ENCODE measurements around the gene SWT1.
"Not testable (repeated sequence)": the region's sequence is repeated elsewhere in the genome, so short reads cannot be mapped to it uniquely, and the experiment has no call there.

SWT1 gene

GRCh38 chr1:185293967-185294542 is 137.1 kb downstream of the SWT1 start:
- DNase-seq, result no peak

- no peak for DNase-seq
These were observed 138.1 kb downstream of the SWT1 start for GRCh38 chr1:185295091-185295490.

- DNase-seq, result no peak
These were observed 141.0 kb downstream of the SWT1 start for GRCh38 chr1:185297982-185298381.

GRCh38 chr1:185300152-185300551 is 143.2 kb downstream of the SWT1 start:
- no peak for DNase-seq

GRCh38 chr1:185305419-185305818 is 148.5 kb downstream of the SWT1 start:
- no peak for DNase-seq

GRCh38 chr1:185308126-185308525 is 151.2 kb downstream of the SWT1 start:
- no peak for DNase-seq

- DNase-seq, result no peak
These were observed 152.6 kb downstream of the SWT1 start for GRCh38 chr1:185309566-185309965.

GRCh38 chr1:185311589-185312225 is 154.7 kb downstream of the SWT1 start:
- no peak for DNase-seq

- DNase-seq, result no peak
These were observed 155.6 kb downstream of the SWT1 start for GRCh38 chr1:185312361-185313138.

- DNase-seq, result no peak
These were observed 157.4 kb downstream of the SWT1 start for GRCh38 chr1:185314411-185314810.

GRCh38 chr1:185315445-185316071 is 158.6 kb downstream of the SWT1 start:
- DNase-seq, result no peak

- peak; percentile 82 for DNase-seq
These were observed 159.4 kb downstream of the SWT1 start for GRCh38 chr1:185316163-185317033.

GRCh38 chr1:185317034-185317885 is 160.3 kb downstream of the SWT1 start, which contains the start of gene IVNS1ABP:
Gene IVNS1ABP (minus strand): TSS chr1:185317243. CDS start chr1:185309493, 7,750 bp downstream.
- peak; percentile 94 for DNase-seq

GRCh38 chr1:185317886-185318310 is 160.9 kb downstream of the SWT1 start:
- peak; percentile 64 for DNase-seq

GRCh38 chr1:185318431-185319138 is 161.6 kb downstream of the SWT1 start:
- DNase-seq, result no peak

GRCh38 chr1:185319139-185319475 is 162.1 kb downstream of the SWT1 start:
- no peak for DNase-seq

GRCh38 chr1:185321104-185321503 is 164.1 kb downstream of the SWT1 start:
- not testable (repeated sequence) for DNase-seq

GRCh38 chr1:185321653-185322221 is 164.8 kb downstream of the SWT1 start:
- DNase-seq, result not testable (repeated sequence)

- DNase-seq, result no peak
These were observed 165.7 kb downstream of the SWT1 start for GRCh38 chr1:185322636-185323035.

- no peak for DNase-seq
These were observed 167.2 kb downstream of the SWT1 start for GRCh38 chr1:185324118-185324517.

- no peak for DNase-seq
These were observed 168.4 kb downstream of the SWT1 start for GRCh38 chr1:185325413-185325812.
